PC-3 (cell line): ENCODE measurements around the gene DSCAM.

ENCODE experiments used
- CTCF ChIP-seq: fragments of 300-600 bp; sonication (generic); conservative IDR thresholded peaks from 2 replicates; pipeline ENCODE4 v1.5.1; 2017; ENCODE audit warnings: antibody characterized with exemption, low read depth, mild to moderate bottlenecking, low read length
- EZH2 ChIP-seq: fragments of 300-600 bp; sonication (generic); IDR thresholded peaks from one replicate; pipeline ENCODE4 v1.6.1; 2017; ENCODE audit warnings: antibody characterized with exemption, mild to moderate bottlenecking, low read length; ENCODE audit not compliant: unreplicated experiment

- no peak for TF ChIP-seq CTCF
- TF ChIP-seq EZH2, result no peak
Measured at GRCh38 chr21:40797410-40797809, 49.5 kb downstream of the DSCAM start.
